Measurements from ENCODE around the gene TBC1D22A.

Gene TBC1D22A

GRCh38 chr22:47071807-47072641, 309.6 kb downstream of the TBC1D22A start:
- H3K23ac ChIP-seq (ENCODE audit: low read length), result no peak overlapping the region
- no peak overlapping the region for H3K18ac ChIP-seq (ENCODE audit: low read length)
- no peaks in the 10 kb centered on the region for H3K36me3 ChIP-seq (ENCODE audit: control insufficient read depth, insufficient read depth, low read length)
- no peak overlapping the region for H2BK5ac ChIP-seq (ENCODE audit: low read length)
- H3K79me1 ChIP-seq (ENCODE audit: low read length), result no peaks in the 10 kb centered on the region
- no peak overlapping the region for H3K4ac ChIP-seq (ENCODE audit: low read depth, low read length)
- no peak overlapping the region for H3K9ac ChIP-seq (ENCODE audit: low read length)
- no peak overlapping the region for H3K27ac ChIP-seq (ENCODE audit: low read depth, low read length)
- H3K4me2 ChIP-seq (ENCODE audit: low read length), result no peak overlapping the region
- no peak overlapping the region for H4K8ac ChIP-seq (ENCODE audit: low read depth, low read length)
- no peak overlapping the region for H4K5ac ChIP-seq (ENCODE audit: low read length)
- no peak overlapping the region for H3K4me3 ChIP-seq (ENCODE audit: low read length)
- no peaks in the 10 kb centered on the region for H3K27me3 ChIP-seq (ENCODE audit: insufficient read depth, low read length, poor library complexity)
- no peak overlapping the region for H2AK5ac ChIP-seq (ENCODE audit: low read length)
- H3K4me1 ChIP-seq (ENCODE audit: control insufficient read depth, low read depth, low read length), result no peaks in the 10 kb centered on the region
- WGBS (ENCODE audit: extremely low coverage, insufficient coverage, low lambda C conversion rate), result no CpG with 5 or more reads among the region's 13 CpGs
- no peak for DNase-seq
- H3K79me2 ChIP-seq (ENCODE audit: control insufficient read depth, insufficient read depth, low read length), result no peaks in the 10 kb centered on the region
- H2BK120ac ChIP-seq (ENCODE audit: low read depth, low read length), result no peak overlapping the region
- H3K56ac ChIP-seq (ENCODE audit: low read length), result no peak overlapping the region
- no peak overlapping the region for H2BK15ac ChIP-seq (replicated peaks; ENCODE audit: low read depth)

- no peak overlapping the region for H4K8ac ChIP-seq (ENCODE audit: low read depth, low read length)
- H2BK120ac ChIP-seq (ENCODE audit: low read depth, low read length), result no peak overlapping the region
- H3K27ac ChIP-seq (ENCODE audit: low read depth, low read length), result no peak overlapping the region
- no peaks in the 10 kb centered on the region for H3K4me1 ChIP-seq (ENCODE audit: control insufficient read depth, low read depth, low read length)
- no peak overlapping the region for H3K4ac ChIP-seq (ENCODE audit: low read depth, low read length)
- no peak overlapping the region for H3K56ac ChIP-seq (ENCODE audit: low read length)
- H3K23ac ChIP-seq (ENCODE audit: low read length), result no peak overlapping the region
- DNase-seq, result no peak
- WGBS (ENCODE audit: extremely low coverage, insufficient coverage, low lambda C conversion rate), result no CpG with 5 or more reads among the region's 7 CpGs
- no peak overlapping the region for H3K4me2 ChIP-seq (ENCODE audit: low read length)
- H2BK15ac ChIP-seq (replicated peaks; ENCODE audit: low read depth), result no peak overlapping the region
- H2AK5ac ChIP-seq (ENCODE audit: low read length), result no peak overlapping the region
- no peaks in the 10 kb centered on the region for H3K79me1 ChIP-seq (ENCODE audit: low read length)
- H4K5ac ChIP-seq (ENCODE audit: low read length), result no peak overlapping the region
- no peak overlapping the region for H3K9ac ChIP-seq (ENCODE audit: low read length)
- H3K27me3 ChIP-seq (ENCODE audit: insufficient read depth, low read length, poor library complexity), result no peaks in the 10 kb centered on the region
- no peaks in the 10 kb centered on the region for H3K79me2 ChIP-seq (ENCODE audit: control insufficient read depth, insufficient read depth, low read length)
- no peak overlapping the region for H3K18ac ChIP-seq (ENCODE audit: low read length)
- H3K4me3 ChIP-seq (ENCODE audit: low read length), result no peak overlapping the region
- no peaks in the 10 kb centered on the region for H3K36me3 ChIP-seq (ENCODE audit: control insufficient read depth, insufficient read depth, low read length)
- H2BK5ac ChIP-seq (ENCODE audit: low read length), result no peak overlapping the region
Observed at GRCh38 chr22:47072642-47072967, 310.2 kb downstream of the TBC1D22A start.

- no peaks in the 10 kb centered on the region for H3K79me2 ChIP-seq (ENCODE audit: control insufficient read depth, insufficient read depth, low read length)
- no peak overlapping the region for H3K4me3 ChIP-seq (ENCODE audit: low read length)
- H2AK5ac ChIP-seq (ENCODE audit: low read length), result no peak overlapping the region
- no peak overlapping the region for H4K5ac ChIP-seq (ENCODE audit: low read length)
- H3K4me1 ChIP-seq (ENCODE audit: control insufficient read depth, low read depth, low read length), result no peaks in the 10 kb centered on the region
- H3K4me2 ChIP-seq (ENCODE audit: low read length), result no peak overlapping the region
- H2BK15ac ChIP-seq (replicated peaks; ENCODE audit: low read depth), result no peak overlapping the region
- H3K4ac ChIP-seq (ENCODE audit: low read depth, low read length), result no peak overlapping the region
- WGBS (ENCODE audit: extremely low coverage, insufficient coverage, low lambda C conversion rate), result no CpG with 5 or more reads among the region's 7 CpGs
- H3K27ac ChIP-seq (ENCODE audit: low read depth, low read length), result no peak overlapping the region
- H3K27me3 ChIP-seq (ENCODE audit: insufficient read depth, low read length, poor library complexity), result no peaks in the 10 kb centered on the region
- no peak overlapping the region for H3K18ac ChIP-seq (ENCODE audit: low read length)
- H3K79me1 ChIP-seq (ENCODE audit: low read length), result no peaks in the 10 kb centered on the region
- no peak overlapping the region for H4K8ac ChIP-seq (ENCODE audit: low read depth, low read length)
- DNase-seq, result no peak
- no peak overlapping the region for H2BK5ac ChIP-seq (ENCODE audit: low read length)
- no peak overlapping the region for H3K23ac ChIP-seq (ENCODE audit: low read length)
- H3K56ac ChIP-seq (ENCODE audit: low read length), result no peak overlapping the region
- no peaks in the 10 kb centered on the region for H3K36me3 ChIP-seq (ENCODE audit: control insufficient read depth, insufficient read depth, low read length)
- H2BK120ac ChIP-seq (ENCODE audit: low read depth, low read length), result no peak overlapping the region
- no peak overlapping the region for H3K9ac ChIP-seq (ENCODE audit: low read length)
Observed at GRCh38 chr22:47073075-47073474, 310.6 kb downstream of the TBC1D22A start.

- Histone ChIP-seq H3K18ac (ENCODE audit: low read length) (no peak overlapping the region), H2BK15ac (replicated peaks; ENCODE audit: low read depth) (no peak overlapping the region), H3K27me3 (ENCODE audit: insufficient read depth, low read length, poor library complexity) (no peaks in the 10 kb centered on the region), H3K4me3 (ENCODE audit: low read length) (no peak overlapping the region), H3K4me1 (ENCODE audit: control insufficient read depth, low read depth, low read length) (no peaks in the 10 kb centered on the region), H3K27ac (ENCODE audit: low read depth, low read length) (no peak overlapping the region), H3K9ac (ENCODE audit: low read length) (no peak overlapping the region), H2AK5ac (ENCODE audit: low read length) (no peak overlapping the region), H3K23ac (ENCODE audit: low read length) (no peak overlapping the region), H4K8ac (ENCODE audit: low read depth, low read length) (no peak overlapping the region), H3K4ac (ENCODE audit: low read depth, low read length) (no peak overlapping the region), H2BK5ac (ENCODE audit: low read length) (no peak overlapping the region), H3K79me1 (ENCODE audit: low read length) (no peaks in the 10 kb centered on the region), H3K36me3 (ENCODE audit: control insufficient read depth, insufficient read depth, low read length) (no peaks in the 10 kb centered on the region), H2BK120ac (ENCODE audit: low read depth, low read length) (no peak overlapping the region), H3K4me2 (ENCODE audit: low read length) (no peak overlapping the region), H3K56ac (ENCODE audit: low read length) (no peak overlapping the region), H3K79me2 (ENCODE audit: control insufficient read depth, insufficient read depth, low read length) (no peaks in the 10 kb centered on the region), H4K5ac (ENCODE audit: low read length) (no peak overlapping the region)
- DNase-seq, result no peak
- WGBS (ENCODE audit: extremely low coverage, insufficient coverage, low lambda C conversion rate), result no CpG with 5 or more reads among the region's 7 CpGs
Observed at GRCh38 chr22:47074105-47074504, 311.7 kb downstream of the TBC1D22A start.

GRCh38 chr22:47075568-47075967, 313.1 kb downstream of the TBC1D22A start:
- Histone ChIP-seq H2BK15ac (replicated peaks; ENCODE audit: low read depth) (no peak overlapping the region), H3K23ac (ENCODE audit: low read length) (no peak overlapping the region), H2AK5ac (ENCODE audit: low read length) (no peak overlapping the region), H3K56ac (ENCODE audit: low read length) (no peak overlapping the region), H3K9ac (ENCODE audit: low read length) (no peak overlapping the region), H3K36me3 (ENCODE audit: control insufficient read depth, insufficient read depth, low read length) (no peaks in the 10 kb centered on the region), H4K5ac (ENCODE audit: low read length) (no peak overlapping the region), H3K27ac (ENCODE audit: low read depth, low read length) (no peak overlapping the region), H4K8ac (ENCODE audit: low read depth, low read length) (no peak overlapping the region), H3K27me3 (ENCODE audit: insufficient read depth, low read length, poor library complexity) (no peaks in the 10 kb centered on the region), H2BK120ac (ENCODE audit: low read depth, low read length) (no peak overlapping the region), H3K79me2 (ENCODE audit: control insufficient read depth, insufficient read depth, low read length) (no peaks in the 10 kb centered on the region), H3K4ac (ENCODE audit: low read depth, low read length) (no peak overlapping the region), H3K4me1 (ENCODE audit: control insufficient read depth, low read depth, low read length) (no peaks in the 10 kb centered on the region), H3K4me3 (ENCODE audit: low read length) (no peak overlapping the region), H2BK5ac (ENCODE audit: low read length) (no peak overlapping the region), H3K79me1 (ENCODE audit: low read length) (no peaks in the 10 kb centered on the region), H3K18ac (ENCODE audit: low read length) (no peak overlapping the region), H3K4me2 (ENCODE audit: low read length) (no peak overlapping the region)
- DNase-seq, result no peak

- H2BK120ac ChIP-seq (ENCODE audit: low read depth, low read length), result no peak overlapping the region
- no peak overlapping the region for H2BK5ac ChIP-seq (ENCODE audit: low read length)
- no peaks in the 10 kb centered on the region for H3K27me3 ChIP-seq (ENCODE audit: insufficient read depth, low read length, poor library complexity)
- no peaks in the 10 kb centered on the region for H3K79me1 ChIP-seq (ENCODE audit: low read length)
- no peak overlapping the region for H3K56ac ChIP-seq (ENCODE audit: low read length)
- H3K18ac ChIP-seq (ENCODE audit: low read length), result no peak overlapping the region
- H3K27ac ChIP-seq (ENCODE audit: low read depth, low read length), result no peak overlapping the region
- no peak overlapping the region for H4K5ac ChIP-seq (ENCODE audit: low read length)
- no peak overlapping the region for H3K4ac ChIP-seq (ENCODE audit: low read depth, low read length)
- no peak overlapping the region for H3K9ac ChIP-seq (ENCODE audit: low read length)
- no peaks in the 10 kb centered on the region for H3K79me2 ChIP-seq (ENCODE audit: control insufficient read depth, insufficient read depth, low read length)
- no peak overlapping the region for H3K4me3 ChIP-seq (ENCODE audit: low read length)
- H4K8ac ChIP-seq (ENCODE audit: low read depth, low read length), result no peak overlapping the region
- no peak overlapping the region for H3K23ac ChIP-seq (ENCODE audit: low read length)
- no peak overlapping the region for H2AK5ac ChIP-seq (ENCODE audit: low read length)
- H2BK15ac ChIP-seq (replicated peaks; ENCODE audit: low read depth), result no peak overlapping the region
- DNase-seq, result no peak
- H3K4me1 ChIP-seq (ENCODE audit: control insufficient read depth, low read depth, low read length), result no peaks in the 10 kb centered on the region
- H3K36me3 ChIP-seq (ENCODE audit: control insufficient read depth, insufficient read depth, low read length), result no peaks in the 10 kb centered on the region
- H3K4me2 ChIP-seq (ENCODE audit: low read length), result no peak overlapping the region
- WGBS (ENCODE audit: extremely low coverage, insufficient coverage, low lambda C conversion rate), result no CpG with 5 or more reads among the region's 2 CpGs
Observed at GRCh38 chr22:47076758-47077157, 314.3 kb downstream of the TBC1D22A start.

Measured in mesendoderm (in vitro differentiated cells).